ENCODE measurements around the gene PKP2.

The PKP2 gene

DNA sequence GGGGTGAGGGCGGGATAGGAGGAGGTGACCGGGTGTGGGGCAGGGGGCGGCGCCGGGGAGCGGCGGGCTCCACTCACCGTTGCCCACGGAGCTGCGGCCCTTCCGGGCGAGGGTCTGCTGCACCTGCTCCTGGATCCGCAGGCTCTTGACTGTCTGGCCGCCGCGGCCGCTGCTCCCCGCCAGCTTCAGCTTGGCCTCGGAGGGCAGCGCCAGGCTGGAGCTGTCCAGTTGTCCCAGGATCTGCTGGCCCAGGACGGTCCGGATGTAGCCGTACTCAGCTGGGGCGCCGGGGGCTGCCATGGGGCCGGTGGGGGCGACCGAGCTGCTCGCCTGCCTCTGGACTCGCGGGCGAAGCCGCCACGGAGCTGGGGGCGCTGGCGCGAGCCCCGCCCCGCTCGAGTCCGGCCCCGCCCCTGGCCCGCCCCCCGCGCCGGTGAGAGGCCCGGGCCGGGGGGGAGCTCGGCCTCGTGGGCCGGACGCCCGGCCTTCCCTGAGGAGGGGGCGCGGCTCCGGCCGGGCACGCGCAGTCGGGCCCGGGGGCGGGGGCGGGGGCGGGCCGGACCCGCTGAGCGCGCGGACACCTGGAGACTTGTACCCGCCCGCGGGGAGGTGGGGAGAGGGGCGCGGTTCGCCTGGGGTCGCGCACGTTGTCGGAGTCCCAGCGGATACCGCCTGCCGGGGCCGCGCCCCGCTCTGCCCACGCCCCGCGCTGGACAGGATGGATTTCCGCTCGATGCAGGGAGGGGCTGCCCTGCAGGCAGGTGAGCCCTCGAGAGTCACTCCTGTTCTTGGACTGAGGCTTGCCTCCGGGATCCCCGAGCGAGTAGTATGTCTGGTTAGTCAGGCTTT is at the start of gene PKP2:
PKP2 (minus strand) TSS at position 346 of the 849 bp plus-strand sequence; CDS start at position 300, 46 bp downstream.
- no peak for DNase-seq (ENCODE audit: low read depth)

DNA sequence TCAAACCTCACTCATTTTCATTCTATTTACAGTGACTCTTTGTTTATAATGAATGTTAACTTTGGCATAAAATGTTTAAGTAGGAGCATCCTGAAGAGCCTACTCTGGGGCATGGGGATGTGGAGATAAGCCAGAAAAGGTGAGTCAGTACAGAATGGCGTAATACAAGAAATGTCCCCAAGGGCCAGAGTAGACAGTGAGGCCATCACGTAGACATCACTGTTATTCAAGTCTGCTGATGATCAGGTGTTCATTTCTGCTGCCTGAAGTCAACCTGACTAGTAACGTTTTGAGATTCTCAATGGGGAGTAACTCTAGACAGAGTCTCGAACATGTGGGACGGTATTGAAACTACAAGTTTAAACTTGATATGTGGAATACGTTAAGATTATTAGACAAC is 47.6 kb upstream of the PKP2 start:
- no peak for DNase-seq (ENCODE audit: low read depth)

GRCh38 chr12:32939801-32940200 is 43.2 kb upstream of the PKP2 start:
- DNase-seq (ENCODE audit: low read depth) = no peak

DNA sequence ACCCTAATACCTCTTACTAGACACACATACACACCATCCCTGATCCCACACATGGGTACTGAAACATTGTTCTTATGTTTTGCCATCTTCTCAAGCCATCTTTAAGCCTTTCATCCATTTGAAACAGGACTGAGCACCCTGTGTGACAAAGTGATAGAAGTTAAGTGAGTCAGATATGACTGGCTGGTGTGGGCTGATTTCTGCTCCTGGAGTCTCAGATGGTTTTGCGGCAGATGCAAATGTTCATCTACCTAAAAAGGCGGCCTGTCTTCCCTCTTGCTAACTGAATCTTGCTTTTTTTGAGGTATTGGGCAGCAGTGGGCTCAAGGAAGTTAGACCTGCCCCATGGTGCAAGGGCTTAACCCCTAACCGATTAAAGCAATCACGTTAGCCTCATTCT is 30.4 kb upstream of the PKP2 start:
- no peak for DNase-seq (ENCODE audit: low read depth)

GRCh38 chr12:32926356-32926755 is 29.8 kb upstream of the PKP2 start:
- DNase-seq (ENCODE audit: low read depth) = no peak

- DNase-seq (ENCODE audit: low read depth) = no peak
Observed at GRCh38 chr12:32922546-32923297, 26.1 kb upstream of the PKP2 start.

DNA sequence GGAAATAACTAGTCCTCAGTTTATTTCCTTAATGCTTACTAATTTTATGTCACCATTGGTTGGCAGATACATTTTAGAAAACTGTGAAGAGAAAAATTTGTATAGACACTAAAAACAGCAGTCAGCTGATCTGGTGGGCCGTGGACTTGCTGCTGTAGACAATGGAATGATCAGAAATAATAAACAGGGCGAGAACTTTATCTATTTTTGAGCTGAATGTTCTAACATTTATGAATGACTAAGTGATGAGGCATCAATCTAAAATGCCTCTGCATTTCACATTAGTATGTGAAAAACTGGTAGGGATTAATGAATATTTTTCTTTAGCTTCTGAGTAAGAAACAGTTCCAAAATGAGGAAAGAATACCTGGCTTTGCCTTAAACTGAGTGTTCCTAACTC is 24.8 kb upstream of the PKP2 start:
- DNase-seq (ENCODE audit: low read depth) = no peak

DNA sequence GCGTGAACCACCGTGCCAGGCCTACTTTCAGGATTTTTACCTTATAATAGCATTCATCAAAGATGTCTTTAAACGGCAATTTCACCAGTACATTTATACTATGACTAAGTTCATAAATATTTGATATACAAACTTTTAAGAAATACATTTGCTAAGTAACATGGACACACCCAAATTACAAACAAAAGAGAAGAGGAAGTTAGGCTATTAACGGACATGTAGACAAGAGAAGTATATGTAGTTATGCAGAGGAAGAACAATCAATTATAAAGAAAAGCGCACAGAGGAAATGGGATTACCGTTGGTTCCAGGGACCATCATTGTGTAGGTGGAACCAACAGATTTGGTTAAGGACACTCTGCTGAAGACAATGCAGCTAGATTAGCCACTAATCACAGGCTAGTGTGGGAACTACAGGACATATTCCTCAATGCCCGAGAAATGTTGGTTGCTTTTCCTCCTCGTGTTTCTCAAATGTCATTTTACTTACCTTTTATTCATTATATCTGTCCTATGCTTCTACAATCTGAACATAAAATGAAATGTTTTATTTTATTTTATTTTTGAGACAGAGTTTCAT is 24.0 kb upstream of the PKP2 start:
- DNase-seq (ENCODE audit: low read depth) = no peak

GRCh38 chr12:32918890-32919801 is 22.6 kb upstream of the PKP2 start:
- DNase-seq (ENCODE audit: low read depth) = no peak

DNA sequence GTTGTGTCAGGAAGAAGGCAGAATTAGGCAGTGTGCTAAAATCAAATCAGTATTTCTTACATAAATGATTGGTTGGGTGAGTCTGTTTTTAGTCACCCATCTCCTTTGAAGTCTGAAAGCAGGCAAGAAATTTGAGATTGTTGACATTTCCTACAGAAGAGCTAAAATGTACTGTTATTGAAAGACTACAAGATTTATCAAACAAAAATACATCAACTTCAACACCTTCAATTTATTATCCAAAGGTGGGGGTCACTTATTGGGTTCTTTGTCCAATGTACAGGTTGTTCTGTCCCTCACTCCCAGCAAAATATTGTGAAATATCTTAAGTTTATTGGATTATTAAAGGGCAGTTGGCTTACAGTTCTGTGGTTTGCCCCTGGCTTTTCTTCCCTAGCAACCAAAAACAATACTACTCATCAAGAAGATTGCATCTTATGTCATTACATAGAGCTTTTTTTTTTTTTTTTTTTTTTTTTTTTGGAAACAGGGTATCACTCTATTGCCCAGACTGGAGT is 20.6 kb upstream of the PKP2 start:
- DNase-seq (ENCODE audit: low read depth) = no peak

DNA sequence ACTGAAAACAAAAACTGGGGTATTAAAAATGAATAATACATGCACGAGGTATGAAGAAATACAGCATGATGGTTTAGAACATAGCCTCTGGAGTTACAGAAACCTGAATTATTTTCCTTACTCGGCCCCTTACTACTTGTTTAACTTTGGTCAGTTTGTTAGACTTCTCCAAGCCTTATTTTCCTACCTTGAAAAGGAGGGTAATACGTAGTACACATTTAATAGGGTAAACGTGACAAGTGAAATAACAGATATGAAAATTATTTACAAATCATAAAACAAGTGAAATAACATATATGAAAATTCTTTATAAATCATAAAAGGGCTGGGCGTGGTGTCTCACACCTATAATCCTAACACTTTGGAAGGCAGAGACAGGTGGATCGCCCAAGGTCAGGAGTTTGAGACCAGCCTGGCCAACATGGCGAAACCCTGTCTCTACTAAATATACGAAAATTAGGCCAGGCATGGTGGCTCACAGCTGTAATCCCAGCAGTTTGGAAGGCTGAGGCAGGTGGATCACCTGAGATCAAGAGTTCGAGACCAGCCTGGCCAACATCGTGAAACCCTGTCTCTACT is 11.4 kb upstream of the PKP2 start:
- no peak for DNase-seq (ENCODE audit: low read depth)

DNA sequence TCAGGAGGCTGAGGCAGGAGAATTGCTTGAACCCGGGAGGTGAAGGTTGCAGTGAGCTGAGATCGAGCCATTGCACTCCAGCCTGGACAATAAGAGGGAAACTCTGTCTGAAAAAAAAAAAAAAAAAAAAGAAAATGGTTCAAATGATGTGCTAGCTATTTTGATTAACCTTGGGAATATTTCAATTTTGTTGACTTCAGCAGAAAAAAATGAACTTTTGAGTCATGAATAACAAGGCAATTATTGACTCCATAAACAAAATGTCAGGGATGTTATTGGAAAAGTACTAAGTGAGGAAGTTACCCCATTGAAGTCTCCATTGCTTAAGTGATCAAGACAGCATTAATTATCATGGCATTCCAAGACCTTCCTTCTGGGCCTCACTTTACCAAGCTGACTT is 10.6 kb upstream of the PKP2 start:
- DNase-seq (ENCODE audit: low read depth) = no peak

- no peak for DNase-seq (ENCODE audit: low read depth)
Observed at GRCh38 chr12:32906399-32907165, 10.0 kb upstream of the PKP2 start.

DNA sequence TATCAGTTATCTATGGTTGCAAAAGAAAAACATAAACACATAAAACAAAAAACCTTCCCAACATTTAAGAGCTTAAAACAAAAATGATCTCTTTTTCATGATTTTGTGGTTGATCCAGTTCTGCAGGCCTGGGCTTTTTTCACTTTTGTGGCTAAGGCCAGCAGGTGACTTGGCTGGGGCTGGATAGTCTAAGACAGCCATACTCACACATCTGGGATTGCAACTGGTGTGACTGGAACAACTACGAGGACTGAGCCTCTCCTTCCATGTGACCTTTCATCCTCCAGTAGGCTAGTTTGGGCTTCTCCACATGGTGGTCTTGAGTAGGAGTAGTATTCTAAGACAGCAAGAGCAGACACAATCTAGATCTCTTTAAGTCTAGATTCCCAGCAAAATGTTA is 7.2 kb upstream of the PKP2 start:
- DNase-seq (ENCODE audit: low read depth) = no peak

DNA sequence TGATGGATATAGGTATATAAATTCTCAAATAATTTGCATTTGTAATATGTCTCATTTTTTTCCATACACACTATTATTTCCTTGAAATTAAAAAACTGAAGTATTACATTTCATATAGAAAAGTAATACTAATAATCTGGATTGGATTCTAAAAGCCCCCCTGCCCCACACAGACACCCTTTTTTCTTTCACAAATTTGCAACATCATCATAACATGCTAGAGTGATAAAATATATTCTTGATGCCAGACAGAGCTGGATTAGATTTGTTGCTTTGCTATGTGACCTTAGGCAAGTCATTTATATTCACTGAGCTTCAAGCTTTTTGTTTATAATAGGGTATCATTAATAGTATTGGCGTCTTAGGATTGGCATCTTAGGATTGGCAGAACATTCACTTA is 6.7 kb upstream of the PKP2 start:
- no peak for DNase-seq (ENCODE audit: low read depth)

DNA sequence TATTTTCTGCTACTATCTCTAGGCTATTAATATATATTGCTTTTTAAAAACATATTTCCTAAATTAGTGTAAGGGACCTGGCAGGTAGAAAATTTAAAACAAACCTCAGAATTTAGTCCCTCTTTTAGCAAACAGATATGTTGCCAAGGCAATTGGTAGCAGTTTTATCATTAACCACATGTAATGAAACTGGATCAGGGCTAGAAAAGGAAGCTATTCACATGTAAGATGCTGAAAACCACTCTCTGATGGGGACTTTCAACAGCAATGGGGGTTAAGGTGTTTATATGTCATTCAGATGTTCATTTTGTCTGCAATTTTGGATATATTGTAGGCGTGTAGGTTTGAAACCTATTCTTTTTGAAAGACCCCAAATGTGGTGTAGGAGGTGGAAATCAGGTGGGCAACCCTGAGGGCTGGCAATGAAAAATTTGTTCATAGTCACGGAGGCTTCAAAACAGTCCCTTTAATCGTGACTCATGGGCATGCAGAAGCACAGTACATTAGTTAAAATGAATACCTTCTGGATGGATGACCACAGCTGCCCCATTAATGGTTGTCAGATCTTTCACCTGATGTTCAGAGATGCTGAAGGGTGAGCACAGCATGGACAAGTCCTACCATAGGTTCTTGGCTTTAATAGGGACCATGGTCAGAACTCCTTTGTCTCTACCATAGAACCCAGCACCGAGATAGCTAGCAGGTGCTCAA is 5.9 kb upstream of the PKP2 start:
- no peak for DNase-seq (ENCODE audit: low read depth)

- DNase-seq (ENCODE audit: low read depth) = no peak
Observed at GRCh38 chr12:32901553-32901952, 5.0 kb upstream of the PKP2 start.

DNA sequence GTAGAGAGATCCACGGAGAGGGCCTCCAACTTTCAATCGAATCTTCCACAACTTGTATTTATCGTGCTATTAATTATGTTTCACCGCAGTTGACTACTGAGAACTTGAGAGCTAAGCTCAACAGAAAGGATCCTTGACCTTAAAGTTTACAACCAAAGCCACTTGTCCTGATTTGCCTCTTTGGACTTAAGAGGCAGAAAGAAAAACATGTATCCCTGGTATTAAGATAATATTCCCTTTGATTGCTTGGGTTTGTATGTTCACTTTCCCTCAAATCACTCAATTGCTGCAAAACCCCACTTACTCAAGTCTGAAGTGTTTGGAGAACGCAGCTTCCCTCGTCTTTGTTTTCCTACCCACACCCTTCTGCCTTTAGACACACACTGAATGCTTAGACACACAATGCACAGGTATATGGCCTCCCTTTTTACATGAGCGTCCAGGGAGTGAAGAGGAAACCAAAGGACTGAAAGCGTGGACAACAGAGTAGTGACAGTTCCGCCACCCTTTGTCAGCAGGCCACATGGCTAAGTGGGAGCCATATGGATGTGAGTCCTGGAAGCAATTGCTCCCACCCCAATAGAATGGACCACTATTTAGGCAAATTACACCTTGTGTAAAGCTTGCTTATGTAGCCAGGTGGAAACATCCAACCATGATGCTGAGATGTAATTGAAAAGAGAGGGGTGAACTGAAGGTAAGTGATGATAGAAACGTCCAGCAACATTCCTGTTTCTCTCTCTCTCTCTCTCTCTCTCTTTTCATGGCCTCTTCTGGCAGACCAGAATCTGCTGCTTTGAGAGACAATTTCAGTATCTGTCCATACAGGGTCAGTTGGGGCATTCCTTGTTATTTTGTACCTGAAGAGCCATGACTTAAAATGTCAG is 1.4 kb upstream of the PKP2 start:
- DNase-seq (ENCODE audit: low read depth) = no peak

GRCh38 chr12:32897281-32897610 is 669 bp upstream of the PKP2 start:
- DNase-seq (ENCODE audit: low read depth) = no peak

Data from activated T-helper 9 cell treated with anti-CD3 and anti-CD28 coated beads, Interleukin-2, amount 50 U/mL, for 16 hours (primary cell).